ENCODE data around the gene C2CD4C. TPM values are rescaled to one million over a fixed set of nuclear protein-coding genes. Genes with fewer than 3 reads are reported as not detected.

Gene C2CD4C
- total and polyA plus RNA-seq, 10 donors: 0.23 to 2.1 (median 0.77) TPM; not detected in 1

GRCh38 chr19:406135-406781 is 2.7 kb downstream of the C2CD4C start:
- Histone ChIP-seq H3K27ac (no peak overlapping the region), H3K9me3 (no peaks in the 10 kb centered on the region), H3K36me3 (no peaks in the 10 kb centered on the region), H3K27me3 (replicated peaks in 1 of 7) (peaks cover 0 to 87% (median 71%) of the 10 kb centered on the region in 7 donors), H3K4me1 (peaks cover 5 to 30% (median 22%) of the 10 kb centered on the region in 6 donors), H3K4me3 (no peak overlapping the region)
- 57 to 69% (median 62%) methylated on average over 28 to 41 of the region's 41 CpGs for WGBS, 5 donors
- intact Hi-C loops (cut with DNase I; ENCODE audit: low total_unique reads): no loop called here
- peak; percentile 60 for DNase-seq
- TF ChIP-seq, protein P1, sequence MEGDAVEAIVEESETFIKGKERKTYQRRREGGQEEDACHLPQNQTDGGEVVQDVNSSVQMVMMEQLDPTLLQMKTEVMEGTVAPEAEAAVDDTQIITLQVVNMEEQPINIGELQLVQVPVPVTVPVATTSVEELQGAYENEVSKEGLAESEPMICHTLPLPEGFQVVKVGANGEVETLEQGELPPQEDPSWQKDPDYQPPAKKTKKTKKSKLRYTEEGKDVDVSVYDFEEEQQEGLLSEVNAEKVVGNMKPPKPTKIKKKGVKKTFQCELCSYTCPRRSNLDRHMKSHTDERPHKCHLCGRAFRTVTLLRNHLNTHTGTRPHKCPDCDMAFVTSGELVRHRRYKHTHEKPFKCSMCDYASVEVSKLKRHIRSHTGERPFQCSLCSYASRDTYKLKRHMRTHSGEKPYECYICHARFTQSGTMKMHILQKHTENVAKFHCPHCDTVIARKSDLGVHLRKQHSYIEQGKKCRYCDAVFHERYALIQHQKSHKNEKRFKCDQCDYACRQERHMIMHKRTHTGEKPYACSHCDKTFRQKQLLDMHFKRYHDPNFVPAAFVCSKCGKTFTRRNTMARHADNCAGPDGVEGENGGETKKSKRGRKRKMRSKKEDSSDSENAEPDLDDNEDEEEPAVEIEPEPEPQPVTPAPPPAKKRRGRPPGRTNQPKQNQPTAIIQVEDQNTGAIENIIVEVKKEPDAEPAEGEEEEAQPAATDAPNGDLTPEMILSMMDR (IDR thresholded peaks at IDR 0.05 in 8 of 11, conservative IDR thresholded peaks at IDR 0.05 in 3 of 11): no peak
- no peak for TF ChIP-seq POLR2A (IDR thresholded peaks at IDR 0.05)
- no peak for TF ChIP-seq POLR2AphosphoS5 (IDR thresholded peaks at IDR 0.05)

DNA sequence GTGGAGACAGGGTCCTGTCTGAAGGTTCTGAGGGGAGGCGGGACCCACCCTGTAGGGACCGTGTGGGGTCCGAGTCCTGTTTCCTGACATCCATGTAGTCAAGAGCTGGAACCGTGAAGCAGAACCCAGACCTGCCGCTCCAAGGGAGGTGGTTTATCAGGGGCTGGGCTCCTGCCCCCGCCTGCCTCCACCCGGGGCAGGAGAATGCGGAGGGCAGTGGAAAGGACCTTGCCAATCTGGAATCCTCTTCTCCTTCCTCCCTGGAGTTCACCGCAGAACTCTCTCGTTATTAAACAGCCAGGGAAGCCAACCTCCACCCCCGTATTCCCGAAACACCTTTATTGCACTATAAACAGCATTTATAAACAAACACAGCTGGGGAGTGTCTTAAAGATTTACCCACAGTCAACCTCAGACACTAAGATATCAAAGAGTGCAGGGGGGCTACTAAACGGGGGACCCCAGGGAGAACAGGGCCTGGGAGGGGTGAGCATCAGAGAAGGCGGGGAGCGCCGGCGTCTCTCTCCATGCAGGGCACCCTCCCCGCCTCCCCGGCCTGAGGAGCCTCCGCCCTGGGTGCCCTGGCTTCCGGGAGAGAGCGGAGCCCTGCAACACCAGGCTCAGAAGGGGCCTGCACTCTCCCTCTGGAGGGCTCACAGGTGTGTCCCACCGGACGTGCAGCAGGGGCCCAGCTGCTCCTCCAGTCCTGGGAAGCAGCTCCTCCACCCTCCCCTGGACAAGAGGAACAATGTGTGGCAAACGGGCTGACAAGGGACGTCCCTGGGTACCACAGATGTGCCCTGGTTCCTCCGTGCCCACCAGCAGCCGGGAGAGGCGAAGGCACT is 3.6 kb downstream of the C2CD4C start:
- Histone ChIP-seq H3K4me3 (no peak overlapping the region), H3K27me3 (replicated peaks in 1 of 7) (peaks cover 0 to 87% (median 72%) of the 10 kb centered on the region in 7 donors), H3K4me1 (peaks cover 5 to 29% (median 22%) of the 10 kb centered on the region in 6 donors), H3K36me3 (no peaks in the 10 kb centered on the region), H3K9me3 (no peaks in the 10 kb centered on the region), H3K27ac (no peak overlapping the region)
- no peak for TF ChIP-seq POLR2AphosphoS5 (IDR thresholded peaks at IDR 0.05)
- TF ChIP-seq POLR2A (IDR thresholded peaks at IDR 0.05): no peak
- TF ChIP-seq, protein P1 (IDR thresholded peaks at IDR 0.05 in 8 of 11, conservative IDR thresholded peaks at IDR 0.05 in 3 of 11): no peak
- intact Hi-C loops (cut with DNase I; ENCODE audit: low total_unique reads): no loop called here
- WGBS, 5 donors: 41 to 48% (median 44%) methylated on average over 26 to 29 of the region's 29 CpGs
- DNase-seq: peak; percentile 47

DNA sequence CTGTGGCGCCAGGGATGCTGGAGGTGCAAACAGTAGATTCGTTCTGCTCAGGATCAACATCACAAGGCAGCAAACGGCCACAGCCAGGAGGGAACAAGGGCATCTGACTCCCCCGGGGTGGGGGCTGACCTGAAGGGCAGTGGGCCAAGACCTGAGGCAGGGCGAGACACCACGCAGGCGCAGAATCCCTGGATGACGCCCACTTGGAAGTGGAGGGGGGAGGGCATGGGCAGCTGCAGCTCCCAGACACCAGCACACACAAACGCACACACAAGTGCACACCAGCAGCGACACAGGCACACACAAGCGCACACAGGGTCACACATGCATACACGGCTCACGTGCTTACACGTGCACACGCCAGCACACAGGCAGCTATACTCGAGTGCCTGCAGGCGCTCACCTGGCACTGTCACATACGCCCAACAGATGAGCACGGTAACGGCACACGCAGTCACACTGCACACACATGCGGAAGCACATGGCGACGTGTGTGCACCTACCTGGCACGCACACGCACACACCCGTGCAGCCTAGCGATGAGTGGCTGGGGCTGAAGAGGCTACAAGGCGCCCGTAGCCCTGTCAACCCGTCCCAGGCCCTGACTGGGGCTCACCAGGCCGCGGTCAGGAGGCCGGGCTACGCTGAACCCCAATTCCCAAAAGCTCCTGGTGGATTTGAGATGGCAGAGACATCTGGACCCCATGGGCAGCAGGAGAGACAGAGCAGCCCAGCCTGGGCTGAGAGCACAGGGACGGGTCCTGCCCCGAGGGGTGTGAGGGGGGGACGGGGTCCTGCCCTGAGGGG is 5.5 kb downstream of the C2CD4C start:
- Histone ChIP-seq H3K4me3 (no peak overlapping the region), H3K36me3 (no peaks in the 10 kb centered on the region), H3K27me3 (replicated peaks in 1 of 7) (peaks cover 0 to 78% (median 53%) of the 10 kb centered on the region in 7 donors), H3K9me3 (no peaks in the 10 kb centered on the region), H3K27ac (no peak overlapping the region), H3K4me1 (peaks cover 1 to 11% (median 6%) of the 10 kb centered on the region in 6 donors)
- DNase-seq: peak; percentile 45
- 80 to 86% (median 84%) methylated on average over 19 to 38 of the region's 38 CpGs for WGBS, 5 donors
- no peak for TF ChIP-seq POLR2A (IDR thresholded peaks at IDR 0.05)
- TF ChIP-seq POLR2AphosphoS5 (IDR thresholded peaks at IDR 0.05): no peak
- TF ChIP-seq, protein P1 (IDR thresholded peaks at IDR 0.05 in 8 of 11, conservative IDR thresholded peaks at IDR 0.05 in 3 of 11): no peak
- intact Hi-C loops (cut with DNase I; ENCODE audit: low total_unique reads): no loop called here
